GM18519 (cell line): ENCODE data around the gene YIPF4.
"Not testable (repeated sequence)": the region's sequence is repeated elsewhere in the genome, so short reads cannot be mapped to it uniquely, and the experiment has no call there.

ENCODE experiments used
- ATAC-seq: cut with Tn5 transposase; IDR thresholded peaks from one replicate; pipeline ENCODE4 v1.9.1; 2021; ENCODE audit warnings: mild to moderate bottlenecking, moderate library complexity; ENCODE audit not compliant: unreplicated experiment, low FRiP score

YIPF4 gene

GRCh38 chr2:32363597-32363996 lies 85.9 kb downstream of the YIPF4 start:
- no peak for ATAC-seq

- ATAC-seq, result not testable (repeated sequence)
Measured at GRCh38 chr2:32364290-32364689, 86.6 kb downstream of the YIPF4 start.

- not testable (repeated sequence) for ATAC-seq
Measured at GRCh38 chr2:32365679-32366078, 88.0 kb downstream of the YIPF4 start.
